Caki2 (cell line): ENCODE measurements around the gene TADA2A. TPM values are rescaled to one million over a fixed set of nuclear protein-coding genes. Genes with fewer than 3 reads are reported as not detected.
A peak's percentile ranks its signal among the peaks of the same experiment; 100 is the strongest.

ENCODE experiments used
- DNase-seq: peaks from one replicate; pipeline ENCODE4 v3.0.0-alpha.2; 2015; ENCODE audit warnings: low read depth
- in situ Hi-C: cut with HindIII; loops from 2 replicates; pipeline ENCODE4 v1.10.0; 2016; ENCODE audit warnings: low sequenced_read_pairs, low pct_unique_long_range_greater_than_20kb, mixed read lengths
- total RNA-seq: library from RNA; depleted of rRNA; stranded (reverse); fragments of >200 nt; shearing (Covaris generic); gene quantifications from 2 replicates; pipeline ENCODE4 v1.2.3, GENCODE V29; 2014; ENCODE audit warnings: low replicate concordance

The TADA2A gene
- total RNA-seq, 1 experiment from 2014 or later: 6.8 TPM

DNA sequence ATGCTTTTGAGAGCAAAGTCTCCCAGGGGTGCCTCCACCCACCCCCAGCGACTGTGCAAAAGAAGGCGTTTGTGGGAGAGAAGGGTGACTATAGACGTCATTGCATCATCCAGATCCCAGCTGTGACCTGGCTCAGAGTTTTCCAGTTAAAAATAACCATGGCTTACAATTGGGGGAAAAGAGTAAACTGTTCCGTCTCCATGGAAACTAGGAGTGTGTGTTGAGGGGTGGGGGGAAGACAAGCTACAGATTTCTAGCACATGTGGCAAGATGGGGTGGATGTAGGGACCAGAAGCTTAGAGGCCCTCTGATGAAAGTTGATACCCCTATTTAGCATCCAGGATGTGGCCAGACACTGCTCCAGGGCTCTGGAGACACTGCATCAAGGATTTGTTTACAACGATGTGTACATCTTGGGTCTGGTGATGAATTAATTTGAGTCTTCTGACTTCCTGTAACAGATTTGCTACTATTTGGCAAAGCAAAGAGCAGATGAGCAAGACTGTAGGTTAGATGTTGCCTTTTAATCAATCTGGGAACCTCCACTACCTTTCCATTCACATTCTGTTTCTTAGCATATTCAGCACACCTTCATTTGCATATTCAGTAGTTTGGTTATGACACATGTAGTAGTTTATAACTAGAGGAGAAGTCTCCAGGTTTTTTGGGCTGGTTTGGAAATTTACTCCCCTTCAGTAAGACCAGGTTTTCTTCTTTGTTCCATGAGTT lies 76.8 kb downstream of the TADA2A start:
- DNase-seq: no peak
- in situ Hi-C loops: no loop called here

DNA sequence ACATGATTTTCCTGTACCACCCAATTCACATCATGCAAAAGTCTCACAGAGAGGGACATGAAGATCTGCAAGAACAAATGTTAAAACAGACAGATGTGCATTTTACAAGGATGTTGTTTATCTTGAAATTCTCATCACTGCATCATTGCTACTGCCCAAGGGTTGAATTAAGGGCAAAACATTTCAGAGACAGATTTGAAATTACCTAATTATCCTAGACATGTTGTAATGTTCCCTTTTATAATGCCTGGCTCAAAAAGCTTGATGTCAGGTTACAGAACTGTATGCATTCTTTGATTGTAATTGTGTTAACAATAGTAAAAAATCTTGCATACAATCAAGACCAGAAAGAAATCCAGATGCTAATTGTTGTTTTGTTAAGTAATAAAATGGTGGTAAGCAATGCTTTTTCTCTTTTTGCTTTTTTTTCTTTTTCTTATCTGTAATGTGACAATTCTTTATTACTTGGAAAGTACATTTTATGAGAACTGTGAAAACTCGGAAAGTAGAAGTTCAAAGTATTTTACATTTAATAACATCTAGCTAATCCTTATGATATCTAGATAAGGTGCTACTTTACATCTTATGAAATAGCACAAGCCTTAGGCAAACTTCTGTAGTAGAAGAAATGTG lies 79.4 kb downstream of the TADA2A start:
- DNase-seq: no peak
- in situ Hi-C loops: no loop called here

- peak; percentile 95 for DNase-seq
- in situ Hi-C loops: no loop called here
Measured at GRCh38 chr17:37488009-37488604, 81.4 kb downstream of the TADA2A start.

- in situ Hi-C loops: no loop called here
- DNase-seq: peak; percentile 90
Measured at GRCh38 chr17:37488607-37489196, 82.0 kb downstream of the TADA2A start.

GRCh38 chr17:37489197-37490001 lies 82.7 kb downstream of the TADA2A start, which contains the start of gene DUSP14:
DUSP14 (plus strand) TSS chr17:37489891; CDS start chr17:37512273, 22,382 bp downstream.
- in situ Hi-C loops: no loop called here
- peak; percentile 74 for DNase-seq

DNA sequence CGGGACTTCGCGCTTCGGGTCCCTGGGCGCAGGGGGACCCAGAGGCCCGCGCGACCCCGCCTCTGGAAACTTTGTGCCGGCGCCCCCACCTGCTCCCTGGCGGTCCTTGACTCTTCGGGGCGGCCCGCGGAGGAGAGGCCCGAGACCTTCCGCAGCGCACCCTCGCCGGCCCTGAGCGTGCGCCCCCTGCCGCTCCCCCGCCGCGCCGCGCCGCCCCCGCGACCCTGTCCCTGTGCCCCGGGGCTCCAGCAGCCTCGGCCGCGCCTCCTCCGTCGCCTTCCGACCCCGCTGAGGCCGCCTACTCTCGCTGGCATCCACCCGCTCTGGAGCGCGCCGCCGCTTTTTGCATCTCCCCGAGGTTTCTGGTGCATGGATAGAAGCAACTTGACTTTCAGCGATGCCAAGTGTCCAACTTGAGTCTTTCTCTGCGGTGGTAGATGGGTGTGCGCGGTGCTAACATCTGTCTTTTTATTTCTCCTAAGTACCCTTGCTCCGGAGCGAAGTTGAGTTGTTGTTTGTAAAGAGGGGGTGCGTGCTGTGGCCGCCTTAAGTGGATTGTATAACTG lies 83.4 kb downstream of the TADA2A start:
- in situ Hi-C loops: no loop called here
- DNase-seq: peak; percentile 52

- peak; percentile 84 for DNase-seq
- in situ Hi-C loops: no loop called here
Measured at GRCh38 chr17:37490638-37491614, 84.2 kb downstream of the TADA2A start.

GRCh38 chr17:37492167-37492566 lies 85.5 kb downstream of the TADA2A start:
- in situ Hi-C loops: no loop called here
- DNase-seq: no peak

DNA sequence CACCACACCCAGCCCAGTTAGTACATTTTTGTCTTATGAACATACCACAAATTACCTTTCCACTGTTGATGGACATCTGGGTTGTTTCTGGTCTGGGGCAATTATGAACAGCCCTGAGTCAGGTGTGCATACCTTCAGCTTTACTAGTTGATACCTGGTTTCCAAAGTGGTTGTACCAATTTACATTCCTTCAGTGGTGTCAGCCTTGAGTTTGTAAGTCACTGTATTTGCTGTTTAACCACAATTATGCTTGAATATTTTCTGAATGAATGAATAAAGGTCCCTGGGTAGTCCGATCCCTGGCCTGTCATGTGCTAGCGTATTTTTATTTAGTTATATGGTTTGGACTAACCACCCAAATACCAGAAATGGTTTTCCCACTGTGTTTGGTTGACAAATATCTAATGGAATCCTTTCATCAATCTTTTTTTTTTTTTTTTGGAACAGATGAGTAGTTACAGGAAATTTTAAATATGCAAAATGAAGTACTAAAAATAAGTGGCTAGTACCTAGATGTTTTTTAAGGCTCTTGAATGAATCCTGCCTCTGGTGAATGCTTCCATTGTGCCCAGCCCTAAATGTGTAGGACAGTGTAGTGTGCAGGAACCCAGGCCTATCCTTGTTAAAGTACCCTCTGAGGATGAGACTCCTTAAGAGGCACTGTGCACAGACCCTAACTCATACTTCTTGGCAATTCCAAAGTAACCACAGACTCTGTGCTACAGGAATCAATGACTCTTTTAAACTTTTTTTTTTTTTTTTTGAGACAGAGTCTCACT lies 86.8 kb downstream of the TADA2A start:
- DNase-seq: peak; percentile 51
- in situ Hi-C loops: no loop called here

DNA sequence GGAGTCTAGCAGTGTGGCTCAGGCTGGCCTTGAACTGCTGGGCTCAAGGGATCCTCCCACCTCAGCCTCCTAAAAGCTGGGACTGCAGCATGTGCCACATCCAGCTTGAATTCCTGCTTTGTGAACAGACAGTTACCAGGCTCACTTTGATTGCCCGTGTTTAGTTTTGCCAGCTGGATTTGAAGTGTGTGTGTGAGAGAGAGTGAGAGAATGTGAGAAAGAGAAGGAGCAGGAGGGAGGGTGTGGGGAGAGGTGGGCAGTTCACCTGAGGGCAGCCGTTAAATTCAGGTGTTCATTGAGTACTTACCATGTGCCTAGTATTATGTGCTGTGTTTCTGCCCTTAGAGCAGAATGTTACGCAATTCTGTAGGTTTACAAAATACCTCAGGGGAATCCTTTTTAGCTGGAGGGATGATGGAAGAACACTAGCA lies 87.7 kb downstream of the TADA2A start:
- in situ Hi-C loops: no loop called here
- DNase-seq: no peak

DNA sequence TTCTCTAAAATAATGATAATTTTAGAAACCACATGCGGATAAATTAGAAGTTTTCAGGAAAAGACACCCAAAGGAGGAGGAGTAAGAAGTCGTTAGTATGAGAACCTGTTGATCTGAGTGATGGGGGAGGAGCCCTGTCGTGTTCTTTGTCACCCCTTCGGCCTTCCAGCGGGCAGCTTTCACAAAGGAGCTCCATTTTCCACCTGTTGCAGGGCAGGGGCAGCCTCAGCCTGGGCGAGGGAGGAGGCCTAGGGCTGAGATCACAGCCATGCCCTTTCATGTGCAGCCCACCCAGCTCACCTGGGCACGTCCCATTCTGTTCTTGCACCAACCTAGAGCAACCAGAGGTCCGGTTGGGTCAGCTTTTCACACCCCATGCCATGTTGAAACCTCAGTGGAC lies 88.3 kb downstream of the TADA2A start:
- in situ Hi-C loops: no loop called here

DNA sequence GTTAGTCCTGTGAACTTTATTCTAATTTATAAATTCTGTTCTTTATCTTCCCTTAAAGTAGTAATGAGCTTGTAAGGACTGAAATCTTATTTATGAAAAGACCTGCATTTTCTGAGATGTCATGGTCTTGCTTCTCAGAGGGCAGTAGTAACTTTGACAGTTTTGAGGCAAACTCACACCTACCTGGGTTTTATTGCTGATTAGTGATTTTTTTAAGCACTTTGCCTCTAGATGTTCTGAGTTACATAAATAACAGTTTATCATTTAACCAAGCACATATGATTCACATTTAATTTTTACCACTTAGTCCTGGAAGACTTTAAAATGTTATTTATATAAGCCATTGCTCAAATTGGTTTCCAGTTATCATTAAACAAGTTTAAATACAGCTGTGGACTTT lies 93.7 kb downstream of the TADA2A start:
- in situ Hi-C loops: no loop called here
- DNase-seq: no peak

More for the DNA sequence above, 88.3 kb downstream of the TADA2A start:
- no peak for DNase-seq

- DNase-seq: no peak
Measured at GRCh38 chr17:37502009-37502936, 95.6 kb downstream of the TADA2A start.

GRCh38 chr17:37503148-37503547 lies 96.5 kb downstream of the TADA2A start:
- no peak for DNase-seq
- in situ Hi-C loops: no loop called here

More at GRCh38 chr17:37502009-37502936, 95.6 kb downstream of the TADA2A start:
- in situ Hi-C loops: no loop called here

DNA sequence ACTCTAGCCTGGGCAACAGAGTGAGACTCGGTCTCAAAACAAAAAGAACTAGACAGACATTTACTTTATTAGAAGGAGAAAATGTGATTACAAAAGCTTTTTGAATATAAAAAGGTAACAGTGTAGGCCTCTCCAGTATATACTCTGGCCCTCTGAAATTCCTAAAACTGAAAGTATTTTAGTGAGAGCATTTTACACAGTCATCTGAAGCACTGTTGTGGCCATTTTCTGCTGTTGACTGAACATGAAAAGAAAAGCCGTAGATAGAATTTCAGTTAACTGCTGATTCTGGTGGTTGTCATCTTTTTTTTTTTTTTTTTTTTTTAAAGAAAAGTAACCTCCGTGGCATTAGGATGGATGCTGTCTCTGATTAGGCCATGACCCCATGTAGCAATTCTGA lies 98.6 kb downstream of the TADA2A start:
- in situ Hi-C loops: no loop called here
- no peak for DNase-seq
